Amniotic stem cell (primary cell): ENCODE results near the gene ADCY1.
"Not testable (repeated sequence)": the region's sequence is repeated elsewhere in the genome, so short reads cannot be mapped to it uniquely, and the experiment has no call there.

ENCODE experiments used
- DNase-seq: peaks from one replicate; lab custom pipeline; 2025; lab: John Stamatoyannopoulos, UW

Gene ADCY1

DNA sequence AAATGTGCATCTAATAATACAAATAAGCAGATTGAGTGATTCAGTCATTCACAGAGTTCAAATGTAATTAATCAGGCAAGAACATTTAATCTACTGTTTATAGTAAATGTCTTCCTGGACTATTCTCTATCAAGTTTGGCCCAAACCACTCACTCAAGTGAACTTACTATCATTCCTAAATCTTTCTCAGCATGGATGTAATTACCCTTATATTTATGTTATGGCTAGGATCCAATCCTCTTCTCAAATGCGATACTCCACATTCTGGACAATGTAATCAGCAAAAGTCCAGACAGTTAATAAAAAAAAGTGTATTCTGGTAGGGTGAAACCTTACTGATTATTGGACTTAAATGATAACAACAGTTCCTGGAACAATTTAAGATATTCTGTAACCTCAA lies 185.3 kb downstream of the ADCY1 start:
- DNase-seq: not testable (repeated sequence)

DNA sequence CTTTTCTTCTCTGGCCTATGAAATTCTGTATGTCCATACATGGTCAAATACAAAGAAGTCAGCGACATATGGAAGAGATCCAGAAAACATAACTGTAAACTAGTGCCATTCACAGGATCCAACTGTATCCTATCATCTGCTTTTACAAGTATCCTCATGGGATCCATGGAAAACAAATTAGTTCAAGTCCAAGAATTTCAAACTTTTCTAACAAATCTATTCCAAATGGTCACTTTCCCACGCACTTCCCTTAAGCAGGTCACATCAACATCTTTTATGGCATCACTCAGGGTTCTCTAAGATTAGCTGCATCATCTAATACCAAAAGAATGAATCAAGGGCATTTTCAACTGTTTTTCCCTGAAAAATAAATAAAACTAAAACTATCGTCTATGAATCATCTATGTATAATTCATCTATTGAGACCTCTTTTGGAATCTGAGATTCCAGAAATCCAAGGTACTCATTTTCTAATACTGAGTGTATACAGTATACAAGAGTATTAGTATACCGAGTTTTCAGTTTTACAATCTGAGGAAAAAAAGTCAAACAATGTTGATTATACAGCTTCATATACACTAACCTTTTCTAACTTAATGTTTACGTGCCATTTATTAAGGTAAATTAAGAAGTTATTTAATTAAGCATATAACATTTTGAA lies 187.5 kb downstream of the ADCY1 start:
- peak; percentile 53 for DNase-seq

DNA sequence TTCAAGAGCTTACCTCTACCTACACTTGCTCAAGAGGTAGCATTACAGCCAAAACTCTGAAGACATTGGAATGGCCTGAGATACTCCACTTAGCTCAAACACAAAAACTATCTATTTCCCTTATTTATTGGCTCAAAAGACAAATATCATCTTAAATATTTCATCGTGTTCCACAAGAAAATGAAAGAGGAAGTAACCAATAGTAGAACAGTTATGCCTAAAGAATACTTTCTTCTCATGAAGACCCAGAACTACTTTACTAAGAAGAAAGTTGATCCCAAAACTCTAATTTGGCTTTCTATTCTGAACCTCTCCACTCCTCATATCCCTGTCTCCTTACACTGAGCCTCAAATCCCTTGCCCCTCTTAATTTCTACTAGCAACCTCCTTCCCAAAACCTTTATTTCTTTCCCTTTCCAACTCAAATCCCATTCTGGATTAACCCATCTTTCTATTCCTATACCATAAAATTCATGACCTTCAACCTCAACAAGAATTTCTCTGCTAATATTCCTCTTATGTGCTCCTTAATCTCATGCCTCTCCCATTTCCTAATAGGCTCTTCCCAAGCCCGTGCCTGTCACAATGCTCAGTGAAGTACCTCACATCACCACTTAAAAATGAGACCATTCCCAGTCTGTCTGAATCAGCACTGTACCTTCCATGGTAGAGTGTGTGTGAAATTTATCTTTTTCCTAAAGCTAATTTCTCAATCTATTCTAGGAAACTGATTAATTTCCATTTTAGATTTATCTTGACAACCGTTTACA lies 188.2 kb downstream of the ADCY1 start:
- DNase-seq: not testable (repeated sequence)

DNA sequence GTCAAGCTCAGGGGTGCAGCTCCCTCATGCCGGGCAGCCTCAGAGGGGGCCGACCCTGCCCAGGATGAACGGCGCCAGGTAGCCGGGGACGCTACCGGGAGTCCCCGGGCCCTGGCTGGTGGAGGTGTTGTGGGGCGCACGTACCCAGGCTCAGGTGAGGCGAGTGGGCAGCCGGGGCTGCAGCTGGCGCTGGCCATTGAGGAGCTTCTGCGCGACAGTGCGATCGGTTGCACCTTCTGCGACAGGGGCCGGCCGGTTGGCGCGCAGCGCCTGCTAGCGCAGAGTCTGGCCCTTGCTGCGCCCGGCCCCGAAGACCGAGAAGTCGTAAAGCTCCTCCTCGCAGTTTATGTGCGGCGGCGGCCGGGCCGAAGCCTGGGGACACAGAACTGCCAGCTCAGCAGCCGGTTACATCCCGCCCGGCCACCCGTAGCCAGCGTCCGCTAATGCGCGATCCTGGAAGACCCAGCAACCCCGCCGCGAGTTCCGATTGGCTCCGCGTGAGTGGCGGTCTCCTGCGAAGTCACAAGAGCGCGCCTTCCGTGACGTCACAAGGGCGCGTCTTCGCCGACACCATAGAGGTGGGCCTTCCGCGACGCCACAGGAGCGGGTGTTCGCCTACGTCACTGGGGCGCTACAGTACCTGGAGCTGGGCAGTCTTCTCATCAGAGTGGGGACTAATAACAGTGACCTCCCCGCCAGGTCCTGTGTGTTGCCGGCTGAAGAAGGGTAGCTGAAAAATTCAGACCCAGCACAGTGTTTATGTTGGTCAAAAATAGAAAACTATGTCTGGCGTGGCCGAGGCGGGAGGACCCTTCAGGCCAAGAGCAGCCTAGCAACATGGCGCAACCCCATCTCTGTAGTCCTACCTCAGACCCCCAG lies 194.6 kb downstream of the ADCY1 start:
- peak; percentile 95 for DNase-seq

DNA sequence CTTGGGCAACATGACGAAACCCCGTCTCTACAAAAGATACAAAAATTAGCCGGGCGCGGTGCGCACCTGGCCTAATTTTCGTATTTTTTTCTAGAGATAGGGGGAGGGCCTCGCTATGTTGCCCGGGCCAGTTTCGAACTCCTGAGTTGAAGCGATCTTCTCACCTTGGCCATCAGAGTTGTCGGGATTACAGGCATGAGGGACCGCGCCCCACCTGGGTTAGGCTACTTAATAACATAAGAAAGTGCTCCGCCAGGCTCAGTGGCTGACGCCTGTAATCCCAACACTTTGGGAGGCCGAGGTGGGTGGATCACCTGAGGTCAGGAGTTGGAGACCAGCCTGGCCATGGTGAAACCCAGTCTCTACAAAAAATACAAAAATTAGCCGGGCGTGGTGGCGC lies 195.5 kb downstream of the ADCY1 start:
- DNase-seq: not testable (repeated sequence)
